IMR-90 (cell line): Measurements from ENCODE around the gene GPC5. TPM values are rescaled to one million over a fixed set of nuclear protein-coding genes. Genes with fewer than 3 reads are reported as not detected.

ENCODE experiments used
- ATAC-seq: fragments of 200-7000 bp; cut with Tn5 transposase; 2 replicates; pipeline ENCODE4 v1.9.1; 2020; ENCODE audit warnings: low read depth, mild to moderate bottlenecking, moderate library complexity
- BruUV-seq: library from RNA; stranded (reverse); fragments of 400-500 nt; replicated peaks from 2 replicates; lab custom pipeline; 2021; lab: Mats Ljungman, UMichigan
- CTCF ChIA-PET: fragments of 300-600 bp; formaldehyde crosslinking; extraction: SDS; loops from one replicate; lab custom pipeline; 2021; ENCODE audit warnings: antibody characterized with exemption; lab: Yijun Ruan, JAX
- POLR2A ChIA-PET: fragments of 300-600 bp; sonication (Branson Sonifier 250); formaldehyde crosslinking; loops from one replicate; lab custom pipeline; 2022; ENCODE audit warnings: antibody characterized with exemption; ENCODE audit not compliant: unreplicated experiment; lab: Charles Lee
- DNase-seq: peaks from one replicate; pipeline ENCODE4 v3.0.0; 2013
- H2AFZ ChIP-seq: replicated peaks from 2 replicates; pipeline ENCODE3; 2013; ENCODE audit warnings: low read length, mild to moderate bottlenecking; ENCODE audit not compliant: poor library complexity
- H2AK5ac ChIP-seq: 2 replicates; pipeline ENCODE4 v1.6.1; 2013; ENCODE audit warnings: low read depth, low read length, inconsistent platforms
- H2AK9ac ChIP-seq: replicated peaks from 2 replicates; pipeline ENCODE3; 2013; ENCODE audit warnings: mild to moderate bottlenecking, low read depth, low read length, moderate library complexity; ENCODE audit not compliant: poor library complexity
- H2BK120ac ChIP-seq: 2 replicates; pipeline ENCODE4 v1.6.1; 2013; ENCODE audit warnings: low read depth, low read length, inconsistent platforms
- H2BK15ac ChIP-seq: 3 replicates; pipeline ENCODE4 v1.6.1; 2013; ENCODE audit warnings: low read depth, low read length, inconsistent platforms
- H2BK20ac ChIP-seq: 2 replicates; pipeline ENCODE4 v1.6.1; 2013; ENCODE audit warnings: low read depth, mild to moderate bottlenecking, inconsistent platforms, low read length, moderate library complexity
- H2BK5ac ChIP-seq: 2 replicates; pipeline ENCODE4 v1.6.1; 2013; ENCODE audit warnings: mild to moderate bottlenecking, low read depth, low read length, inconsistent platforms; ENCODE audit not compliant: poor library complexity, severe bottlenecking
- H3K14ac ChIP-seq: replicated peaks from 2 replicates; pipeline ENCODE4 v1.6.1; 2013; ENCODE audit warnings: low read depth, low read length, inconsistent platforms
- H3K18ac ChIP-seq: 2 replicates; pipeline ENCODE4 v1.6.1; 2013; ENCODE audit warnings: low read depth, low read length, control low read depth
- H3K23ac ChIP-seq: 2 replicates; pipeline ENCODE4 v1.6.1; 2013; ENCODE audit warnings: low read depth, low read length, inconsistent platforms
- H3K27ac ChIP-seq: 2 replicates; pipeline ENCODE4 v1.5.1; 2013; ENCODE audit warnings: mild to moderate bottlenecking, control low read depth, low read length; ENCODE audit not compliant: insufficient read depth
- H3K27me3 ChIP-seq: 2 replicates; pipeline ENCODE4 v1.6.1; 2013; ENCODE audit warnings: low read length; ENCODE audit not compliant: control insufficient read depth, insufficient read depth
- H3K36me3 ChIP-seq: 2 replicates; pipeline ENCODE4 v1.6.1; 2013; ENCODE audit warnings: low read length, mixed read lengths; ENCODE audit not compliant: control insufficient read depth, insufficient read depth
- H3K4ac ChIP-seq: 2 replicates; pipeline ENCODE4 v1.6.1; 2013; ENCODE audit warnings: low read depth, low read length, inconsistent platforms
- H3K4me1 ChIP-seq: 2 replicates; pipeline ENCODE4 v1.6.1; 2013; ENCODE audit warnings: low read length, mixed read lengths; ENCODE audit not compliant: control insufficient read depth, insufficient read depth
- H3K4me2 ChIP-seq: 2 replicates; pipeline ENCODE4 v1.6.1; 2013; ENCODE audit warnings: low read depth, mild to moderate bottlenecking, control low read depth, low read length, moderate library complexity
- H3K4me3 ChIP-seq: 2 replicates; pipeline ENCODE4 v1.5.1; 2013; ENCODE audit warnings: low read depth, mild to moderate bottlenecking, control low read depth, low read length, moderate library complexity; ENCODE audit not compliant: insufficient read depth
- H3K56ac ChIP-seq: 2 replicates; pipeline ENCODE4 v1.6.1; 2013; ENCODE audit warnings: low read length, inconsistent platforms; ENCODE audit not compliant: insufficient read depth; ENCODE audit errors: extremely low read depth
- H3K79me1 ChIP-seq, 2 experiments: 2 replicates each; pipeline ENCODE4 v1.6.1; 2013; ENCODE audit warnings: low read length in 2 of 2, inconsistent platforms in 1 of 2, low read depth in 1 of 2
- H3K9ac ChIP-seq: 2 replicates; pipeline ENCODE4 v1.6.1; 2013; ENCODE audit warnings: low read depth, low read length, control low read depth
- H3K9me1 ChIP-seq: 2 replicates; pipeline ENCODE4 v1.6.1; 2013; ENCODE audit warnings: low read length, inconsistent platforms; ENCODE audit not compliant: insufficient read depth
- H3K9me3 ChIP-seq: 2 replicates; pipeline ENCODE4 v1.6.1; 2013; ENCODE audit warnings: low read length; ENCODE audit not compliant: control insufficient read depth, insufficient read depth
- H4K20me1 ChIP-seq: 2 replicates; pipeline ENCODE4 v1.6.1; 2013; ENCODE audit warnings: low read length, inconsistent platforms; ENCODE audit not compliant: insufficient read depth
- H4K5ac ChIP-seq: 2 replicates; pipeline ENCODE4 v1.6.1; 2013; ENCODE audit warnings: mild to moderate bottlenecking, low read depth, low read length, control low read depth
- H4K8ac ChIP-seq, 2 experiments: 2 replicates each; pipeline ENCODE4 v1.6.1; 2013; ENCODE audit warnings: low read depth in 2 of 2, low read length in 2 of 2, control low read depth in 1 of 2, inconsistent platforms in 1 of 2
- H4K91ac ChIP-seq: 2 replicates; pipeline ENCODE4 v1.6.1; 2013; ENCODE audit warnings: low read depth, low read length, inconsistent platforms; ENCODE audit not compliant: insufficient read depth
- BHLHE40 ChIP-seq: fragments of 150-350 bp; IDR thresholded peaks from 2 replicates; pipeline ENCODE4 v1.6.1; 2016; ENCODE audit warnings: mild to moderate bottlenecking, low read depth, low read length
- CEBPB ChIP-seq: IDR thresholded peaks from 2 replicates; pipeline ENCODE4 v1.6.1; 2012; ENCODE audit warnings: low read depth, low read length, improper control_type of control experiment
- CHD1 ChIP-seq: IDR thresholded peaks from 2 replicates; pipeline ENCODE4 v1.6.1; 2012; ENCODE audit warnings: low read depth, low read length, improper control_type of control experiment
- FOS ChIP-seq: fragments of 150-350 bp; IDR thresholded peaks from 2 replicates; pipeline ENCODE4 v1.6.1; 2016; ENCODE audit warnings: low read depth, low read length
- MAFK ChIP-seq: IDR thresholded peaks from 2 replicates; pipeline ENCODE4 v1.6.1; 2012; ENCODE audit warnings: low read depth, low read length, improper control_type of control experiment
- MAZ ChIP-seq: IDR thresholded peaks from 2 replicates; pipeline ENCODE4 v1.6.1; 2012; ENCODE audit warnings: low read depth, mild to moderate bottlenecking, low read length, improper control_type of control experiment, moderate library complexity, borderline replicate concordance
- MXI1 ChIP-seq: IDR thresholded peaks from 2 replicates; pipeline ENCODE4 v1.6.1; 2012; ENCODE audit warnings: low read depth, mild to moderate bottlenecking, low read length, moderate library complexity, borderline replicate concordance
- NFE2L2 ChIP-seq: fragments of 150-350 bp; IDR thresholded peaks from 2 replicates; pipeline ENCODE4 v1.6.1; 2016; ENCODE audit warnings: low read depth, mild to moderate bottlenecking, low read length
- POLR2A ChIP-seq: IDR thresholded peaks from 2 replicates; pipeline ENCODE4 v1.6.1; 2012; ENCODE audit warnings: mild to moderate bottlenecking, low read depth, low read length
- RAD21 ChIP-seq: IDR thresholded peaks from 2 replicates; pipeline ENCODE4 v1.6.1; 2012; ENCODE audit warnings: low read length, improper control_type of control experiment
- RCOR1 ChIP-seq: IDR thresholded peaks from 2 replicates; pipeline ENCODE4 v1.6.1; 2012; ENCODE audit warnings: mild to moderate bottlenecking, low read length, improper control_type of control experiment; ENCODE audit not compliant: insufficient replicate concordance
- RFX5 ChIP-seq: IDR thresholded peaks from 2 replicates; pipeline ENCODE4 v1.8.0; 2012; ENCODE audit warnings: low read depth, mild to moderate bottlenecking, low read length, moderate library complexity
- SMC3 ChIP-seq: fragments of 150-350 bp; IDR thresholded peaks from 2 replicates; pipeline ENCODE4 v1.6.1; 2016; ENCODE audit warnings: low read depth, mild to moderate bottlenecking, antibody characterized with exemption, low read length, moderate library complexity
- WGBS, 2 experiments: methylation state at CpG; one replicate each; pipeline versions ENCODE4 v1.1.5 to v1.1.7; 2013; ENCODE audit warnings: missing lambda C conversion rate in 2 of 2; ENCODE audit not compliant: insufficient read length in 1 of 2; ENCODE audit errors: extremely low coverage in 2 of 2; 5-methylcytosine and 5-hydroxymethylcytosine counted together
- dilution Hi-C: fragments of 300-500 bp; cut with HindIII; formaldehyde crosslinking; loops from one replicate; pipeline ENCODE4 v1.14.3; 2018; ENCODE audit warnings: low sequenced_read_pairs; ENCODE audit not compliant: unreplicated experiment
- in situ Hi-C: fragments of 300-500 bp; cut with MboI; formaldehyde crosslinking; loops from 3 replicates; pipeline ENCODE4 v1.14.3; 2019; ENCODE audit warnings: low sequenced_read_pairs, inconsistent platforms, mixed read lengths
- intact Hi-C: fragments of 100-400 bp; cut with micrococcal nuclease; formaldehyde crosslinking; loops from 2 replicates; pipeline ENCODE4 v1.10.0; 2022
- polyA plus RNA-seq, 3 experiments: library from polyadenylated mRNA; depleted of rRNA; stranded (reverse); fragments of >200 nt; gene quantifications; 2 replicates each; pipeline ENCODE4 v1.2.3, GENCODE V29; 2012; ENCODE audit warnings: low replicate concordance in 1 of 3
- total RNA-seq: library from RNA; depleted of rRNA; stranded (reverse); fragments of >200 nt; gene quantifications from 2 replicates; pipeline ENCODE4 v1.2.3, GENCODE V29; 2012
- TF ChIP-seq, protein P1 (sequence below): fragments of 150-350 bp; IDR thresholded peaks from 2 replicates; pipeline ENCODE4 v1.6.1; 2016; ENCODE audit warnings: low read depth, mild to moderate bottlenecking, low read length, moderate library complexity, borderline replicate concordance
- TF ChIP-seq, protein P2 (sequence below): fragments of 150-350 bp; IDR thresholded peaks from 2 replicates; pipeline ENCODE4 v1.6.1; 2017; ENCODE audit warnings: mild to moderate bottlenecking, antibody characterized with exemption, low read length, low read depth
- TF ChIP-seq, protein P3 (sequence below): conservative IDR thresholded peaks from 2 replicates; pipeline ENCODE4 v1.5.1; 2012; ENCODE audit warnings: mild to moderate bottlenecking, low read depth, low read length, improper control_type of control experiment

Gene GPC5
- total and polyA plus RNA-seq, 2 of the 4 experiments (the other 2 are of a cell fraction) = 0.94 to 1.8 TPM

DNA sequence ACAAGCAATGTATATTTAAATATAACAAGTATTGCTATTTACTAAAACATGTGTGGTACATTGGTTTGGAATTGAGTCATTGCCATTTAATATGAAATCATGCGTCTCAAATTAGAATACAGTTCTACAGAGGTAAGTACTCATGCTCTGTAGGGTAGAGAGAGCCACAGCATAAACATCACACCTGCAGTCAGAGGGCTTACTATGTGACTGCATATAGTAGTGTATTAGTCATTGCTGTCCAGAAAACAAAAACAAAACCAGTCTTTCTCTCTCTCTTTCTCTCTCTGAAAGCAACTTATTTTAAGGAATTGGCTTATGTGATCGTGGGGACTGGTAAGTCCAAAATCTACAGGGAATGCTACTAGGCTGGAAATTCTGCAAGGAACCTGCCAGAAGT, 370.3 kb downstream of the GPC5 start:
- Histone ChIP-seq H2AFZ (no peak overlapping the region), H3K27me3 (no peaks in the 10 kb centered on the region), H2AK5ac (no peak overlapping the region), H3K23ac (no peak overlapping the region), H3K9me3 (no peaks in the 10 kb centered on the region), H2BK120ac (no peak overlapping the region), H2AK9ac (no peak overlapping the region), H3K14ac (no peak overlapping the region), H3K4me2 (no peak overlapping the region), H2BK5ac (no peak overlapping the region), H3K9me1 (no peaks in the 10 kb centered on the region), H4K8ac (no peak overlapping the region), H3K56ac (no peak overlapping the region), H3K36me3 (no peaks in the 10 kb centered on the region), H3K9ac (no peak overlapping the region), H2BK20ac (no peak overlapping the region), H4K20me1 (no peaks in the 10 kb centered on the region), H3K4me1 (no peaks in the 10 kb centered on the region), H3K4ac (no peak overlapping the region), H3K18ac (no peak overlapping the region), H3K27ac (no peak overlapping the region), H2BK15ac (no peak overlapping the region), H4K5ac (no peak overlapping the region), H3K79me1 (no peaks in the 10 kb centered on the region), H4K91ac (no peak overlapping the region), H3K4me3 (no peak overlapping the region)
- in situ Hi-C loops = no loop called here
- POLR2A ChIA-PET = no interaction called here
- TF ChIP-seq BHLHE40 (no peak), MAZ (no peak), RAD21 (no peak), RFX5 (no peak), MXI1 (no peak), RCOR1 (no peak), SMC3 (no peak), POLR2A (no peak), FOS (no peak), NFE2L2 (no peak), MAFK (no peak), CEBPB (no peak), CHD1 (no peak)
- TF ChIP-seq, protein P1, sequence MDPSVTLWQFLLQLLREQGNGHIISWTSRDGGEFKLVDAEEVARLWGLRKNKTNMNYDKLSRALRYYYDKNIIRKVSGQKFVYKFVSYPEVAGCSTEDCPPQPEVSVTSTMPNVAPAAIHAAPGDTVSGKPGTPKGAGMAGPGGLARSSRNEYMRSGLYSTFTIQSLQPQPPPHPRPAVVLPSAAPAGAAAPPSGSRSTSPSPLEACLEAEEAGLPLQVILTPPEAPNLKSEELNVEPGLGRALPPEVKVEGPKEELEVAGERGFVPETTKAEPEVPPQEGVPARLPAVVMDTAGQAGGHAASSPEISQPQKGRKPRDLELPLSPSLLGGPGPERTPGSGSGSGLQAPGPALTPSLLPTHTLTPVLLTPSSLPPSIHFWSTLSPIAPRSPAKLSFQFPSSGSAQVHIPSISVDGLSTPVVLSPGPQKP = no peak
- TF ChIP-seq, protein P2, sequence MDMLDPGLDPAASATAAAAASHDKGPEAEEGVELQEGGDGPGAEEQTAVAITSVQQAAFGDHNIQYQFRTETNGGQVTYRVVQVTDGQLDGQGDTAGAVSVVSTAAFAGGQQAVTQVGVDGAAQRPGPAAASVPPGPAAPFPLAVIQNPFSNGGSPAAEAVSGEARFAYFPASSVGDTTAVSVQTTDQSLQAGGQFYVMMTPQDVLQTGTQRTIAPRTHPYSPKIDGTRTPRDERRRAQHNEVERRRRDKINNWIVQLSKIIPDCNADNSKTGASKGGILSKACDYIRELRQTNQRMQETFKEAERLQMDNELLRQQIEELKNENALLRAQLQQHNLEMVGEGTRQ = no peak
- TF ChIP-seq, protein P3, sequence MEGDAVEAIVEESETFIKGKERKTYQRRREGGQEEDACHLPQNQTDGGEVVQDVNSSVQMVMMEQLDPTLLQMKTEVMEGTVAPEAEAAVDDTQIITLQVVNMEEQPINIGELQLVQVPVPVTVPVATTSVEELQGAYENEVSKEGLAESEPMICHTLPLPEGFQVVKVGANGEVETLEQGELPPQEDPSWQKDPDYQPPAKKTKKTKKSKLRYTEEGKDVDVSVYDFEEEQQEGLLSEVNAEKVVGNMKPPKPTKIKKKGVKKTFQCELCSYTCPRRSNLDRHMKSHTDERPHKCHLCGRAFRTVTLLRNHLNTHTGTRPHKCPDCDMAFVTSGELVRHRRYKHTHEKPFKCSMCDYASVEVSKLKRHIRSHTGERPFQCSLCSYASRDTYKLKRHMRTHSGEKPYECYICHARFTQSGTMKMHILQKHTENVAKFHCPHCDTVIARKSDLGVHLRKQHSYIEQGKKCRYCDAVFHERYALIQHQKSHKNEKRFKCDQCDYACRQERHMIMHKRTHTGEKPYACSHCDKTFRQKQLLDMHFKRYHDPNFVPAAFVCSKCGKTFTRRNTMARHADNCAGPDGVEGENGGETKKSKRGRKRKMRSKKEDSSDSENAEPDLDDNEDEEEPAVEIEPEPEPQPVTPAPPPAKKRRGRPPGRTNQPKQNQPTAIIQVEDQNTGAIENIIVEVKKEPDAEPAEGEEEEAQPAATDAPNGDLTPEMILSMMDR = no peak
- ATAC-seq (no peak), DNase-seq (no peak)
- CTCF ChIA-PET = no interaction called here
- no TSS peak for BruUV-seq
- intact Hi-C loops = no loop called here
- whole genome bisulfite sequencing, 2 experiments = no CpG with 5 or more reads among the region's 2 CpGs
- dilution Hi-C loops = no loop called here
